GM21360 (cell line): ENCODE data around the gene RAB3GAP1.
"Not testable (repeated sequence)": the region's sequence is repeated elsewhere in the genome, so short reads cannot be mapped to it uniquely, and the experiment has no call there.

Experiments
- ATAC-seq: cut with Tn5 transposase; IDR thresholded peaks from one replicate; pipeline ENCODE4 v1.9.1; 2021; ENCODE audit warnings: mild to moderate bottlenecking, moderate library complexity; ENCODE audit not compliant: unreplicated experiment

Gene RAB3GAP1

DNA sequence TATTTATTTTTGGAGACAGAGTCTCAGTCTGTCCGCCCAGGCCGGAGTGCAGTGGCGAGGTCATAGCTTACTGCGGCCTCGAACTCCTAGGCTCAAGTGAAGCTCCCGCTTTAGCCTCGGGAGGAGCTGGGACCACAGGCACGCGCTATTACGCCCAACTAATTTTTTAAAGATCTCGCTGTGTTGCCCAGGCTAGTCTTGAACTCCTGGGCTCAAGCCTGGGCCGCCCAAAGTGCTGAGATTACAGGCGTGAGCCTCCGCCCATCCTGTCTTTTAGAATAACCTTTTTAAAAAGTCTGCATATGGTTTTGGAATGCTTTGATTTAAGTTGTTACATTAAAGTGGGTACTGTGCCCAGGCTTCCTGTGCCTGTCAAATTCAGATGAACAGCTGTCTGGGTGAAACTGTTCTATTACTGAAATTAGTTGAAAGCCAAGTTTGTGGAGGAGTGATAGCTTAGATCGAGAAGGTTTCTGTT, 944 bp downstream of the RAB3GAP1 start:
- ATAC-seq = peak; percentile 2

DNA sequence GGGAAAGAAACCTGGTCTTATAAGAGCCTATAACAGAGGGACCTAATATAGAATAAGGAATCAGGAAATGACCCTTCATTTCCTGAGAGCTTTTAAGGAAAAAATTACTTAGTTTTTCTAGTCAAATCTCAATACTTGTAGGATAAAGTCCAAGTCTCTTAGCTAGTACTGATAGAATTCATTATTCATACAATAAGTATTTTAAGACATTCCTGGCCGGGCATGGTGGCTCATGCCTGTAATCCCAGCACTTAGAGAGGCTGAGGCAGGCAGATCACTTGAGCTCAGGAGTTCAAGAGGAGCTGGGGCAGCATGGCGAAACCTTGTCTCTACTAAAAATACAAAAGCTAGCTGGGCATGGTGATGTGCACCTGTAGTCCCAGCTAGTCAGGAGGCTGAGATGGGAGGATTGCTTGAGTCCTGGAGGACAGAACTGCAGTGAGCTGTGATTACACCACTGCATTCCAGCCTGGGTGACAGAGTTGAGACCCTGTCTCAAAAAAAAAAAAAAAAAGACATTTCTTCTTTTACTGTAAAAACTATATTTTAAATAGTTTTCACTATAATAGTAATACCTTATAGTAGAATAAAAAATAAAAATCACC, 3.2 kb downstream of the RAB3GAP1 start:
- no peak for ATAC-seq

DNA sequence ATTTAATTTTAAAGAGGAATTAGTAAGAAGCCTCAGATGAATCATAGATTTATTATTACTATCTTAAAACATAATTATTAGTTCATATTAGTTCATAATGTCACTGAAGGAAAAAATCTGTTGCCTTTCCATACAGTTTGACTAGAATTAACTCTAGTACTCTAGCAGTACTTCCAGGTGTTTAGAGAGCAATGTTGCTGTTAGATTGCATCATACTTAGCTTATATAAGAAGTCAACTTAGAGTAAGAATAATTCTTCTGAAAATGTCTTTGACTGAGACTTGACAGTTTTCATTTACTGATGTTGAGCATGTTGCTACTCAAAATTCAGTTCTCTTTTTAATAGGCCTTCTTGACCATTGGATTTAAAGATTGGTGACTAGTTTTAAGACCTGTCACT, 4.7 kb downstream of the RAB3GAP1 start:
- no peak for ATAC-seq

DNA sequence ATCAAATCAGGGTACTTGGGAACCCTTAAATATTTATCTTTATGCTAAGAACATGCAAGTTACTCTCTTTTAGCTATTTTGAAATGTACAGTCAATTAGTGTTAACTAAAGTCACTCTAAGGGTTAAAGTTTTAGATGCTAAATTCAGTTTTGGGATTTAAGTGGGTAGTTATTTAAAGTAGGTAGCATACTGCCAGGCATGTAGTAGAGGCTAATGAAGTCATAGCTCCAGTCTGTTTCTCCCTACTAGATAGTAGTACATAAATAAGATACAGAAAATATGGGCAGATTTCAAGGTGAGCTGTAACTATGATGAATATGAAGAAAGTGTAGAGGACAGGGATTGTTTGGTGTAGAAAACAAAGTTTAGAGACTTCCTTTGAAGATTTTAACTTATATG, 7.5 kb downstream of the RAB3GAP1 start:
- ATAC-seq = no peak

DNA sequence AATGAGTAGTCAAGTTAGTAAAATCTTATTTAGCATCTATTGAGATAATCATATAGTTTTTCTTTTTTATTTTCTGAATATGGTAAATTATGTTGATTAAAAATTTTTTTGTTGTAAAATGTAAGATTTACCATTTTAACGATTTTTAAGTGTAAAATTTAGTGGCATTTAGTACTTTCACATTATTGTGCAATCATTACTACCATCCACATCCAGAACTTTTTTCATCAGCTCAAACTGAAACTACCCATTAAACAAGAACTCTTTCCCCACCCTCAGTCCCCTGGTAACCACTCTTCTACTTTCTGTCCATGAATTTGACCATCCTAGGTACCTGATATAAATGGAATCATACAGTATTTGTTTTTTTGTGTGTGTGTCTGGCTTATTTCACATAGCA, 11.1 kb downstream of the RAB3GAP1 start:
- ATAC-seq = no peak

DNA sequence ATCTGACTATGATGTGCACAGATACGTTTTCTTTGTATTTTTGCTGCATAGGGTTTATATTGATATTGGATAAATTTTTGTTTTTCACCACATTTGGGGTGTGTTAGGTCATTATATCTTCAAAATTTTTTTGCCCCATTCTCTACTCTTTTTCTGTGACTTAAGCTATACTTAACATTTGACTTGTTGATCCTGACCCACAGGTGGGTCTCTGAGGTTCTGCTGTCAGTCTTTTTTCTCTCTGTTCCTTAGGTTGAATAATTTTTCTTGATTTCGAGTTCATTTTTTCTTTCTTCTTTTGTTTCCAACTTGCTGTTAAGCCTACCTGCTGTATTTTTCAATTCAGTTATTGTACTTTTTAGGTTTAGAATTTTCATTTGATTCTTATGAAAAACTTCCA, 12.1 kb downstream of the RAB3GAP1 start:
- ATAC-seq = no peak

DNA sequence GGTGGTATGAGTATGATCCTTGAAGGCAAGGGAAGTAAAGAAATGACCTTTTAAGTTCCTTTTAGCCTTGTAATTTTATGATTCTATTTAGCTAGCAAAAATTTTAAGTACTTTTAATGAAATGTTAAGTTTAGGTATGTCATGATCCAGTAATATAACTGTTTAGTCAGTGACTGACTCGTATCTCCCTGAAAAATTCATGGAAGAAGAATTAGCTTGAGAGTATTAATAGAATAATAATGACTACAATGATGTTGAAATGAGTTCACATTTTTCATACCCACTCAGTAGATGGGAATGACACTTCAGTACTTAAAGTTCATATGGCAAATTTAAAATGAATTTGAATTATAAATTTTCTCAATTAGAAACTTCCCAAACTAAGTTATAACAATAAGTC, 14.6 kb downstream of the RAB3GAP1 start:
- no peak for ATAC-seq

DNA sequence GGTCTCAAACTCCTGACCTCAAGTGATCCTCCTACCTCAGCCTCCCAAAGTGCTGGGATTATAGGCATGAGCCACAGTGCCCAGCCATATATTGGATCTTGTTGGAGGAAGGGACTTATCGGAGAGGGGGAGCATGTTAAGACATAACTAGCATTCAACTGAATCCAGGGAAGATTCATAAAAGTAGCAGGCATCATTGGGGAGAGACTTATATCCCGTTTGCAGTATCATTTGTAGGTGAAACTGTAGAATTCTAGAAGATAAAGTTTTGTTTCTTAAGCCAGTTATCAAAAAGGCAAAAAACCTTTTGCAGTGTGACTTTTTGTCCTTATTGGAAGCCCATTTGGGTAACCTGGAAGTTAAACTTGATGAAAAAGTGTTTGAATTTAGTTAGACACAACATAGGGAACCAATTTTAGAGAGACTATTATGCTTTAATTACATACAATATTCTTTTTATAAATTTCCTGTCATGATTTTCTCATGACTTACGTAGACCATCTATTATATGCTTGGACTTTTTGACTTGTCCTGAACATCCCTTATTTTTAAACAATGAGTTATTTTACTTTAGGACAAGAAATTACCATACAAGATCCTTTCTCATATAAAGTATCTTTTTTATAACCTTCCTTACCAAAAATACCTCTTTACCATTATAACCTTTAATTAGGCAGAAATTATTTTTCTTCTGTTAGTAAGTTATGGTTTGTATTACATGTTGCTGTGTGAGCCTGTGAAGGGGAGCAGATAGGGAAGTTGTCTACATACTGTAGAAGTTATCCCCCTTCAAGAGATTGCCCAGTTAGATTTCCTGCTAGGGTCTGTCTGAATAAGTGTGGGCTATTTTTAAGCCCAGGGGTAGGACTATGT, 20.3 kb downstream of the RAB3GAP1 start:
- ATAC-seq = no peak

DNA sequence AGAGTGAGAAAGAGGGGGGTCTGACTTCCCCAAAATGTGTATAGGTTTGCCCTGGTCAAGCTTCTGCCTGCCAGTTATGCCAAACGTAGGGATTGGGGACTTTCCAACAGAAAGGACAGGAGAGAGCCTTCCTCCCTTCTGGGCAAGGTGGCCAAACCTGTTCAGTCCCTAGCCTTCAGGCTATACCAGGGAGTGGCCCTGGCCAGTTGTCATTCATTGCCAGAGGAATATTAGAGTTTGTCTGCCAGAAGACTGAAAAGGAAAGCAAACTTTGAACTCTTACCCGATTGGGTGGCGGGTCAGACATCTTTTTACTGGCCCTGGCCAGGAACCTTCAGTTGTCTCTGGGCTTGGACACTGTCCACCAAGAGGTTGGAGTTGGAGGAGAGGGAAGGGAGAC, 22.1 kb downstream of the RAB3GAP1 start:
- ATAC-seq = no peak

DNA sequence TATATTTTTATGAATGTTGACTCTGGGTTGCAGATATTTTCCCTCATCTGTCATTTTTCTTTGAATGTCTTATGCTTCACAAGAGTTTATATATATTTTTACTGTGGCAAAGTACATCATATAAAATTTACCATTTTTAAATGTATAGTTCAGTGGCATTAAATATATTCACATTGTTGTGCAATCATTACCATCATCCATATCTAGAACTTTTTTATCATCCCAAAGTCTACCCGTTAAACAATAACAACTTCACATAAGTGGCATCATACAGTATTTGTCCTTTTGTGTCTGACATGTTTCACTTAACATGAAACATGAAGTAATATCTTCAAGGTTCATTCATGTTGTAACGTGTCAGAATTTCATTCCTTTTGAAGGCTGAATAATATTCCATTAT, 24.5 kb downstream of the RAB3GAP1 start:
- no peak for ATAC-seq

DNA sequence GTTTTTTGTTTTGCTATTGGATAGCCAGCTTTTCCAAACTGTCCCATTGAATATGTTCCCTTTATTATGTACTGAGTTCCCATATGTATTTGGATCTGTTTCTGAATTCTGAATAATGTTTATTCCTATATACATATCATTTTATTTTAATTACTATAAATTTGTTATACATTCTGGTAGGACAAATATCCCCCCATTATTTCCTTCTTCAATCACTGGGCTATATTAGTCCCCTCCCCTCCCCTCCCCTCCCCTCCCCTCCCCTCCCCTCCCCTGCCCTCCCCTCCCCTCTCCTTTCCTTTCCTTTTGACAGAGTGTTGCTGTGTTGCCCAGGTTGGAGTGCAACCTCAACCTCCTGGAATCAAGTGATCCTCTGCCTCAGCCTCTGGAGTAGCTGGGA, 26.3 kb downstream of the RAB3GAP1 start:
- no peak for ATAC-seq

DNA sequence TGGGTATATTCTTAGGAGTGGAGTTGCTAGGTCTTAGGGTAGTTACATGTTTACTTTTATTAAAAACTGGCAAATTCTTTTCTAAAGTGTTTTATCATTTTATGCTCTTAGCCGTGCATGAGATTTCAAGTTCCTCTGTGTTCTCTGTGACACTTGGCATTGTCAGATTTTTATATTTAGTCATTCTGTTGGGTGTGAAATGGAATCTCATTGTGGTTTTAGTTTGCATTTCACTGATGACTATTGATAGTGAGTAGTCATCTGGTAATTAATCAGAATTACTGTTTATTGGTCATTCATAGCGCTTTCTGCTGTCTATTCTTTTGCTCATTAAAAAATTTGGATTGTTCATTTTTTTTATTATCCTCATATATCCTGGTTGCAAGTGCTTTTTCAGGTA, 34.1 kb downstream of the RAB3GAP1 start:
- no peak for ATAC-seq

DNA sequence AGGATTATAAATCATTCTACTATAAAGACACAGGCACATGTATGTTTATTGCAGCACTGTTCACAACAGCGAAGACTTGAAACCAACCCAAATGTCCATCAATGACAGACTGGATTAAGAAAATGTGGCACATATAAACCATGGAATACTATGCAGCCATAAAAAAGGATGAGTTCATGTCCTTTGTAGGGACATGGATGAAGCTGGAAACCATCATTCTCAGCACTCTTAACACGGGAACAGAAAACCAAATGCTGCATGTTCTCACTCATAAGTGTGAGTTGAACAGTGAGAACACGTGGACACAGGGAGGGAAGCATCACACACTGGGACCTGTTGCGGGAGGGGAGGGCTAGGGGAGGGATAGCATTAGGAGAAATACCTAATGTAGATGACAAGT, 37.5 kb downstream of the RAB3GAP1 start:
- not testable (repeated sequence) for ATAC-seq

DNA sequence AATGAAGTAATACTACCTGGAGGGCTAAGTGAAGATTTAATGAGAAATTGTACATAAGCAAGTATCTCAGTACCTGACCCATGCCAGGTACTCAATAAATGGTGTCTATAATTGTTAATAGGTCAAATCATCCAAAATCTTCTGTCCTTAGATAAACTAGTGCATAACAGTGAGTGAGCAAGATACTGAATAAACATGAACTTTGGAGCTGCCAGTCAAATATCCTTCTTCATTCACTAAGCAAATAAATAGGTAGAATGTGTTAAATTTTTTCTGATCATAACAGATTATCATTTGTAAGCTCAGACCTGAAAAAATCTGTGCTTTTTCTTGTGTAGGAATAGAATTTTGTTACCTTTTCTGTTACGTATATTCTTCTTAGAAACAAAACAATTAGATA, 39.6 kb downstream of the RAB3GAP1 start:
- ATAC-seq = no peak

DNA sequence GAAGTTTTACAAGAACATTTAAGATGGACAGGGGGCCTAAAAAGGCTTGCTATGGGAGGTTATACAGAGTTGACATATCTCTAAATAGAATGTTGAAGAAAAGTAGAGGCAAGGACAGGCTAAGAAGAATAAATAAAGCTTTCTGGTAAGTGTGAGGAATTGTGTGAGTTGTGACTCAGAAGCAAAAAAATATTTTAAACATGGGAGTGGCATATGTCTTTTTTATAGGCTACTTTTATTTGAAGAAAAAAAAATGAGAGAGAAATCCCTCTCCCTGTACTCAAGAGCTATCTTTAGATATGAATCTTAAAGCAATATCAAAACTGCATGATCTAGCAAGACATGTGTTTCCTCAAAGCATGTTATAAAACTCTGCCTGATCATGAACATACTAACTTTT, 41.1 kb downstream of the RAB3GAP1 start:
- no peak for ATAC-seq

DNA sequence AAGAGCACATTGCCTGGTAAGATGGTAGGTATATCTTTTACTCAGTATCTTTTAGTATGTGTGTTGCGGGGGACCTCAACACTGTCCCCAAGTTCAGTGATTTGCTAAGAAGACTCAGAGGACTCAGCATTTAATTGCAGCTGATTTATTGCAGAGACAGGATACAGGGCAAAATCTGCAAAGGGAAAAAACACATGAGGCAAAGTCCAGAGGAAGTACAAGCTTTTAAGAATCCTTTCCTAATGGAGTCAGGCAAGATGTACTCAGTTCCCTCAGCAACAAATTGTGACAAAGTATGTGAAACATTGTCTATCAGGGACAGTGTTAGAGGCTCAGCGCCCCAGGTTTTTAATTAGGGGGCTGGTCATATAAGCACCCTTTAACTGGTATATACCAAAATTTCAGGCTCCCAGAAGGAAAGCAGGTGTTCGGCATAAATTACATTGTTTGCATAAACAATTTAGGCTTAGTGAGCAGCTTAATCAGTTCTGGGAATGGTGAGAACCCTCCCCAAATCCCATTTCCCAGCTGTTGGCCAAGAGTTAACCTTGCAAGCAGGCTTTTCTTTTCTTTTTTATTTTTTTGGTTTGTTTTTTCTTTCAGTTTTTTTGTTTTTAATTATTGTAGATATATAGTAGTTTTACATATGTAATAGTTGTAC, 41.7 kb downstream of the RAB3GAP1 start:
- no peak for ATAC-seq

DNA sequence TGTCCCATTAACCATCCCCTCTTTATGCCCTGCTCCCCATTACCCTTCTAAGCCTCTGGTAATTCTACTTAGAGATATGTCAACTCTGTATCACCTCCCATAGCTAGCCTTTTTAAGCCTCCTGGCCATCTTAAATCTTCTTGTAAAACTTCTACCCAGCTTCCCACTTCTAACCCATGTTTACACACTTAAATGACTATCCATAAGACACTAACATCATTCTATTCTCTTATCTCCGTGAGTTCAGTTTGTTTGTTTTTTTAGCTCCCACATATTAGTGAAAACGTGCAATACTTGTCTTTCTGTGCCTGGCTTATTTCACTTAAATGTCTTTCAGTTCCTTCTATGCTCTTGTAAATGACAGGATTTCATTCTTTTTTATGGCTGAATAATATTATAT, 42.4 kb downstream of the RAB3GAP1 start:
- no peak for ATAC-seq

DNA sequence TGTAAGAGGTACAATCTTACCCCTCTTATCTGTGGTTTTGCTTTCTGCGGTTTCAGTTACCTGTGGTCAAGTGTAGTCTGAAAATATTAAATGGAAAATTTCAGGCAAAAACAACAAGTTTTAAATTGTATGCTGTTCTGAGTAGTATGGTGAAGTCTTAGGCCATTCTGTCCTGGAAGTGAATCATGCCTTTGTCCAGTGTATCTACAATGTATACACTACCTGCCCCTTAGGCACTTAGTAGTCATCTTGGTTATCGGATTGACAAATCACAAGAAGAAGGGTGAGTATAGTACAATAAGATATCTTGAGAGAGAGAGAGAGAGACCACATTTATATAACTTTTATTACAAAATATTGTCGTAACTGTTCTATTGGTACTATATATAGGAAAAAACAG, 43.5 kb downstream of the RAB3GAP1 start:
- ATAC-seq = no peak

DNA sequence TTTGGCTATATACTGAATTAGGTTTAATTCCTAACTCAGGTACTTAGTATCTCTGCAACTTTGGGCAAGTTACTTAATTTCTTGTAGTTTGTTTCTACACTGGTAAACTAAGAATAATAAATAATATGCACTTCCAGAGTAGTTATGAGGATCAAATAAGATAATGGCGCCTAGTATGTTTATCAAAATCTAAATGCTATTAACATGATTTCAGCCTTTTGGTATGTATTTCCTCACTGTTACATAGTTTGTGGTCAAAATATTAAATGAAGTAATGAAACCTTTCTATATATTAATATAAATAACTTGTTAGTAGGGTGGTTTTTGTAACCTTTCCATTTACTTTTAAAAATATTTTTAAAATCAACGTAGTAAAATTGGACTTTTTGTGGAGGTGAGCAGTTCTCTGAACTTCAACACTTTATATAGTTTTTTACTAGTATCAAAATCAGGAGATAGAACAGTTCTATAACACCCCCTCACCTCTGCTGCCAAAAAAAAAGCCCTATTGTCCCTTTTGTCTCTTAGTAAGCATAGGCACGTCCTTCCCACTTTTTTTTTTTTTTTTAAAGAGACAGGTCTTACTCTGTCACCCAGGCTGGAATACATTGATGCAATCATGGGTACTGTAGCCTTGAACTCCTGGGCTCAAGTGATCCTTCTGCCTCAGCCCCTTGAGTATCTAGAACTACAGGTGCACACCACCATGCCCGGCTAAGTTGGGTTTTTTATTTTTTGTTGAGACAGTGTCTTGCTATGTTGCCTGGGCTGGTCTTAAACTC, 44.8 kb downstream of the RAB3GAP1 start:
- ATAC-seq = no peak

DNA sequence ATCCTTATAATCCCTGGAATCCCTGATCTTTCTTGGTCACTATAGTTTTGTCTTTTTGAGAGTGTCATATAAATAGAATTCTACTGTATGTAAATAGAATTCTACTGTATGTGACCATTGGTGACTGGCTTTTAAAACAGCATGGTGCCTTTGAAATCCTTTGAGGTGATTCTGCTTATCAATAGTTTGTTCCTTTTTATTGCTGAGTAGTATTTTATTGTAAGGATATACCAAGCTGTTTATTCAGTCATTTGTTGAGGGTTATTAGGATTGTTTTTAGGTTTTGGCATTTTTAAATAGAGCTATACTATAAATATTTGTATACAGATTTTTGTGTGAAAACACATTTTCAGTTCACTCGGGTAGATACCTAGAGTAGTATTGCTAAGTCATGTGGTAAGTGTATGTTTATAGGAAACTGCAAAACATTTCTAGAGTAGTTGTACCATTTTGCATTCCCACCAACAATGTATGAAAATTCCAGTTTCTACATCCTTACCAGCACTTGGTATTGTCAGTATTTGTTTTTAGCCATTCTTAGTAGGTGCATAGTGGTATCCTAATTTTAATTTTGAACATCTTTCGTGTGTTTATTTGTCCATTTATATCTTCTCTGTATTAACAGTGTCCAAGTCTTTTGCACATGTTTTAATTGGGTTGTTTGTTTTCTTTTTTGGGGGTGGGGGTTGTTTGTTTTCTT, 45.6 kb downstream of the RAB3GAP1 start:
- no peak for ATAC-seq
